ENCODE measurements around the gene MTMR4.

Gene MTMR4

DNA sequence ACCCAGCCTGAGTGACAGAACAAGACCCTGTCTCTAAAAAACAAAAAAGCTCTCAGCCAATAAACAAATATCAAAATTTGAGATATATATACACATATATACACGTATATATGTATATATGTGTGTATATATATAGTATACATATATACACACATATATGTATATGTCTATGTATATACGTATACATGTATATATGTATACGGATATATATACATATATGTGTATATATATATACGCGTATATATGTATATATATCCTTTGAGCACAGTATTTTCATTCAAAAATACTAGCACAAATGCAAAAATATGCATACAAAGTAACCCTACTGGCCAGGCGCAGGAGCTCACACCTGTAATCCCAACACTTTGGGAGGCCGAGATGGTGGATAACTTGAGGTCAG lies 13.0 kb downstream of the MTMR4 start:
- TF ChIP-seq, protein P1, sequence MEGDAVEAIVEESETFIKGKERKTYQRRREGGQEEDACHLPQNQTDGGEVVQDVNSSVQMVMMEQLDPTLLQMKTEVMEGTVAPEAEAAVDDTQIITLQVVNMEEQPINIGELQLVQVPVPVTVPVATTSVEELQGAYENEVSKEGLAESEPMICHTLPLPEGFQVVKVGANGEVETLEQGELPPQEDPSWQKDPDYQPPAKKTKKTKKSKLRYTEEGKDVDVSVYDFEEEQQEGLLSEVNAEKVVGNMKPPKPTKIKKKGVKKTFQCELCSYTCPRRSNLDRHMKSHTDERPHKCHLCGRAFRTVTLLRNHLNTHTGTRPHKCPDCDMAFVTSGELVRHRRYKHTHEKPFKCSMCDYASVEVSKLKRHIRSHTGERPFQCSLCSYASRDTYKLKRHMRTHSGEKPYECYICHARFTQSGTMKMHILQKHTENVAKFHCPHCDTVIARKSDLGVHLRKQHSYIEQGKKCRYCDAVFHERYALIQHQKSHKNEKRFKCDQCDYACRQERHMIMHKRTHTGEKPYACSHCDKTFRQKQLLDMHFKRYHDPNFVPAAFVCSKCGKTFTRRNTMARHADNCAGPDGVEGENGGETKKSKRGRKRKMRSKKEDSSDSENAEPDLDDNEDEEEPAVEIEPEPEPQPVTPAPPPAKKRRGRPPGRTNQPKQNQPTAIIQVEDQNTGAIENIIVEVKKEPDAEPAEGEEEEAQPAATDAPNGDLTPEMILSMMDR (conservative IDR thresholded peaks at IDR 0.05; ENCODE audit: low read depth) = no peak
- DNase-seq (ENCODE audit: low spot score) = no peak
- ChIA-PET CTCF (no interaction called here), POLR2A (ENCODE audit: low non-redundant PET) (no interaction called here)
- no peak overlapping the region for H3K27ac ChIP-seq

DNA sequence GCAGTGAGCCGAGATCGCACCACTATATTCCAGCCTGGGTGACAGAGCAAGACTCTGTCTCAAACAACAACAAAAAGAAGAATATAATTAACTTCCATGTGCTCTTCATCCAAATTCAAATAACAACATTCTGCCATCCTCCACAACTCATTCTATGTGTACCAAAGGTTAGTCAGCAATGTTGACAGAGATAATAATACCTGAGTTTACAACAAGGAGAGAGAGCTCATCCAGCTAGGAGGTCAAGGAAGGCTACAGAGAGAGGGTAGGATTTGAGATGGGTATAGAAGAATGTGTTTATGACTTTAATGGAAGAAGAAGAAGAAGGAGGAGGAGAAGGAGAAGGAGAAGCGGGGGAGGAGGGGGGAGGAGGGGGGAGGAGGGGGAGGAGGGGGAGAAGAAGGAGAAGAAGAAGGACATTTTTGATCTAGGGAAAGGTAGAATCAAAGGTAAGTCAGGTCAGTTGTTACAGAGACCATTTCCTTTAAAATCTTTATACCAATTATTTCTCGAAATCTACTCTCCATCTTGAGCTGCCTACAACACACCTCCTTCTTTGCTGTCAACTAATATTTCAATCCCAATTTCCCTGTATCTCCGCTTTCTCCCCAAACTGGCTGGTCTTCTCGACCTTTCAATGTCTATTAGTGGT lies 16.1 kb downstream of the MTMR4 start:
- TF ChIP-seq, protein P1 (conservative IDR thresholded peaks at IDR 0.05; ENCODE audit: low read depth) = no peak
- ChIA-PET CTCF (no interaction called here), POLR2A (ENCODE audit: low non-redundant PET) (no interaction called here)
- DNase-seq (ENCODE audit: low spot score) = no peak
- H3K27ac ChIP-seq = no peak overlapping the region

DNA sequence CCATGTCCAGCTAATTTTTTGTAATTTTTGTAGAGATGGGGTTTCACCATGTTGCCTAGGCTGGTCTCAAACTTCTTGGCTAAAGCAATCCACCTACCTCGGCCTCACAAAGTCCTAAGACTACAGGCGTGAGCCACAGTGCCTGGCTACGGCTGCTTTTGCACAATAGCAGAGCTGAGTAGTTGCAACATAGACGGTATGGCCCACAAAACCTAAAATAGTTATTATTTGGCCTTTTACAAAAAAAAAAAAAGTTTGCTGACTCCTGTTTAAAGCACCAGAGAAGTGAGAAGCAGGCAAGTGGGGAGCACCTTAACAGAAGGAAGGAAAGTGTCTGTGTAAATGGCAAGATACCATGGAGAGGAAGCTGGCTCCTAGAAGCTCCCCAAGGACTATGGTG lies 20.9 kb downstream of the MTMR4 start:
- POLR2A ChIA-PET (ENCODE audit: low non-redundant PET) = no interaction called here
- DNase-seq (ENCODE audit: low spot score) = no peak
- H3K27ac ChIP-seq = no peak overlapping the region
- TF ChIP-seq, protein P1 (conservative IDR thresholded peaks at IDR 0.05; ENCODE audit: low read depth) = no peak
- CTCF ChIA-PET = interaction anchor here (0.6 kb wide), 1 partner anchor 1250 kb away, joined by 3 read pairs; no protein-coding TSS in a partner anchor

DNA sequence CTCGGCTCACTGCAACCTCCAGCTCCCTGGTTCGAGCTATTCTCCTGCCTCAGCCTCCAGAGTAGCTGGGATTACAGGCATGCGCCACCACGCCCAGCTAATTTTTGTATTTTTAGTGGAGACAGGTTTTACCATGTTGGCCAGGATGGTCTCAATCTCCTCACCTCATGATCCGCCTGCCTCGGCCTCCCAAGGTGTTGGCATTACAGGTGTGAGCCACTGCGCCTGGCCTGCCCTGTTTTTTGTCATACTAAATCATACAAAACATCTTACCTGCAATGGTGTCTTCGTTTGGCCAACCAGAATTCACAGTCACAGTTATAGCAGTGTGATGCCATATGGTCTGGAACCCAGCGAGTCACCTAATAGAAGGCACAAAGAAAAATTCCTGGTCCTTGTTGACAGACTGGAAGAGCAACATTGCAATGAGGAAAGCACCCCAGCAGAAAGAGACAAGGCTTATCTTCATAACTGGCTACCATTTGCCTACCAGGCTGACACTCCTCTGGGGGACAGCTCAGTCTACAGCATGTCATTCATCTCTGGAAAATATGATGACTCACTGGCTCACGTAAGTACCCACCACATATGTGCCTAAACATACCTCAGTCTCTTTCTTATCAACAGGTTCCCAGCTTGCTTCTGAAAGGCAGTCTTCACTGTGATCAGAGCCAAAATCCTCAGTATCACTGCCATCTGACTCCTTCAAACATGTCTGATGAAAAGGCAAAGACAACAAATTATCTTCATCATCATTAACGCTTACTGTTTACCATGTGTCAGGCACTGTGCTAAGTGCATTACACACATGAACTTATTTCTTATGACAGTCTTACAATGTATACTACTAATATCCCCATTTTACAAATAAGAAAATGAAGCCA lies 22.0 kb downstream of the MTMR4 start:
- no peak overlapping the region for H3K27ac ChIP-seq
- no peak for DNase-seq (ENCODE audit: low spot score)
- TF ChIP-seq, protein P1 (conservative IDR thresholded peaks at IDR 0.05; ENCODE audit: low read depth) = no peak
- CTCF ChIA-PET = interaction anchor here (0.6 to 0.7 kb wide), 2 partner anchors 364 to 520 kb away, joined by 3 read pairs; no protein-coding TSS in a partner anchor
- POLR2A ChIA-PET (ENCODE audit: low non-redundant PET) = no interaction called here

DNA sequence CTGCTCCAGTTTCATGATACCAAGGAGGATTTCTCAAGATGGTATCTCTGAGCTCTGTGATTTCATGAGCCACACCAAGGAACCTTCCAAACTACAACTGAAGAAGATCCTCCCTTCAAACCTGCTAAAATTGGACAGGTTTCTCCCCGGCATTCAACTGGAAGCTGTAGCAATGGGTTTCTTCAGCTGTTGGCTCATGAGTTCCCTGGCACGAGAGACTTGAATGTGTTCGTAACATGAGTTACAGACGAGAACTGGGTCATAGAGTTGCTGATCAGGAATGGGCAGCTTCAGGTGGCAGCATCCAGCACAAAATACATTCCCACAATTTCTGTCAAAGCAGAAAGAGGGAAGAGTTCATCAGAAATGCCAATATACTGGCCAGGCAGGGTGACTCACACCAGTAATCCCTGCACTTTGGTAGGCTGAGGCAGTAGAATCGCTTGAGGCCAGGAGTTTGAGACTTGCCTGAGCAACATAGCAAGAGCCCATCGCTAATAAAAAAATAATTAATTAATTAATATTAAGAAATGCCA lies 22.9 kb downstream of the MTMR4 start:
- ChIA-PET CTCF (no interaction called here), POLR2A (ENCODE audit: low non-redundant PET) (no interaction called here)
- no peak overlapping the region for H3K27ac ChIP-seq
- TF ChIP-seq, protein P1 (conservative IDR thresholded peaks at IDR 0.05; ENCODE audit: low read depth) = no peak
- DNase-seq (ENCODE audit: low spot score) = no peak

DNA sequence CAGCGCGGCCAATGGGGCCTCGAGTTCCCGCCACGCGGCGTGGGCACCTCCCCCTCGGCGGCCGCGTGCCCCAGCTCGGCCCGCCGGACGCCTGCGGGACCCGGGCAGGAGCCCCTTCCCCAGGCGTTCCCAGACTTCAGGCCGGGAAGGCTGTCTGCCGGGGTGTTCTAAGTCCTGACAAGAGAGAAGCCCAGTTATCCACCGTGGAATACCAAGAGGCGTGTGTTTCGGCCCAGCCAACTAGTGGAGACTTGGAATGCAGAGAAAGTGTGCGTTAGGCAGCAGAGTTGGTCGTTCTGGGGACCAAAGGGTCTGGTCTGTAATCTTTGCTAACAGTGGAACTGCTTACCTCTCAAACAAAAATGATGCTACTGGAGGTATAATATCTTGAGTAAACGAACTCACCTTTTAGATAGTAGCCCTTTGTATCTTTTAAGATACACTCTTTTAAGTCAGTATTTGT lies 26.0 kb downstream of the MTMR4 start:
- no peak overlapping the region for H3K27ac ChIP-seq
- ChIA-PET POLR2A (ENCODE audit: low non-redundant PET) (no interaction called here), CTCF (interaction anchor here (0.7 kb wide), 1 partner anchor 1852 kb away, joined by 3 read pairs; no protein-coding TSS in a partner anchor)
- DNase-seq (ENCODE audit: low spot score) = no peak
- TF ChIP-seq, protein P1 (conservative IDR thresholded peaks at IDR 0.05; ENCODE audit: low read depth) = no peak
